ENCODE results near the gene U2AF2. TPM values are rescaled to one million over a fixed set of nuclear protein-coding genes. Genes with fewer than 3 reads are reported as not detected.

U2AF2 gene
- total RNA-seq, 4 donors from 2014 or later = 38.1 to 60.2 (median 50.1) TPM

DNA sequence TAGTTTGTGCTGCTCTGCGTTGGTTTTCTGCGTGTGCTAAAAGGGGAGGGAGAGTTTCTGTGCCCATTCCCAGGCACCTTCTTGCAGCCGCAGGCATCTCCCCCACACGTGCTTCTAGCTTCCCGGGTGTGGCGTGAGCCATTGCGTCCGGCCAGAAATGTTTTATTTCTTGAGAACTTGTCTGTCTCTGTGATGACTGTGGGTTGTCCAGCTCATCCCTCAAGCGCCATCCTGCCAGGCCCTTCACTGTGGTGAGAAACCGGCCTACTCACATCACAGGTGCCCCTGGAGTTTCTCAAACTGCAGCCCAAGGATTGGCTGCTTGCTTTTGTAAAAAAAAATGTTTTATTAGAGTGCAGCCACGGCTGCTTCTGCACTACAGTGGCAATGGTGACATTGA is 44.4 kb downstream of the U2AF2 start:
- intact Hi-C loops (cut with DNase I; ENCODE audit: low total_unique reads) = no loop called here
- no peak for DNase-seq
- no peak for TF ChIP-seq POLR2A (IDR thresholded peaks at IDR 0.05)
- TF ChIP-seq, protein P1, sequence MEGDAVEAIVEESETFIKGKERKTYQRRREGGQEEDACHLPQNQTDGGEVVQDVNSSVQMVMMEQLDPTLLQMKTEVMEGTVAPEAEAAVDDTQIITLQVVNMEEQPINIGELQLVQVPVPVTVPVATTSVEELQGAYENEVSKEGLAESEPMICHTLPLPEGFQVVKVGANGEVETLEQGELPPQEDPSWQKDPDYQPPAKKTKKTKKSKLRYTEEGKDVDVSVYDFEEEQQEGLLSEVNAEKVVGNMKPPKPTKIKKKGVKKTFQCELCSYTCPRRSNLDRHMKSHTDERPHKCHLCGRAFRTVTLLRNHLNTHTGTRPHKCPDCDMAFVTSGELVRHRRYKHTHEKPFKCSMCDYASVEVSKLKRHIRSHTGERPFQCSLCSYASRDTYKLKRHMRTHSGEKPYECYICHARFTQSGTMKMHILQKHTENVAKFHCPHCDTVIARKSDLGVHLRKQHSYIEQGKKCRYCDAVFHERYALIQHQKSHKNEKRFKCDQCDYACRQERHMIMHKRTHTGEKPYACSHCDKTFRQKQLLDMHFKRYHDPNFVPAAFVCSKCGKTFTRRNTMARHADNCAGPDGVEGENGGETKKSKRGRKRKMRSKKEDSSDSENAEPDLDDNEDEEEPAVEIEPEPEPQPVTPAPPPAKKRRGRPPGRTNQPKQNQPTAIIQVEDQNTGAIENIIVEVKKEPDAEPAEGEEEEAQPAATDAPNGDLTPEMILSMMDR (IDR thresholded peaks at IDR 0.05 in 4 of 5, conservative IDR thresholded peaks at IDR 0.05 in 1 of 5) = no peak
- no peak overlapping the region for H3K27ac ChIP-seq
- no peaks in the 10 kb centered on the region for H3K4me1 ChIP-seq
- no peak for ATAC-seq
- no peaks in the 10 kb centered on the region for H3K9me3 ChIP-seq
- H3K36me3 ChIP-seq = peaks cover 0 to 35% of the 10 kb centered on the region in 2 donors
- in situ Hi-C loops (cut with MboI; ENCODE audit: low sequenced_read_pairs in 4 of 4) = no loop called here
- H3K27me3 ChIP-seq = no peaks in the 10 kb centered on the region
- no peak overlapping the region for H3K4me3 ChIP-seq

DNA sequence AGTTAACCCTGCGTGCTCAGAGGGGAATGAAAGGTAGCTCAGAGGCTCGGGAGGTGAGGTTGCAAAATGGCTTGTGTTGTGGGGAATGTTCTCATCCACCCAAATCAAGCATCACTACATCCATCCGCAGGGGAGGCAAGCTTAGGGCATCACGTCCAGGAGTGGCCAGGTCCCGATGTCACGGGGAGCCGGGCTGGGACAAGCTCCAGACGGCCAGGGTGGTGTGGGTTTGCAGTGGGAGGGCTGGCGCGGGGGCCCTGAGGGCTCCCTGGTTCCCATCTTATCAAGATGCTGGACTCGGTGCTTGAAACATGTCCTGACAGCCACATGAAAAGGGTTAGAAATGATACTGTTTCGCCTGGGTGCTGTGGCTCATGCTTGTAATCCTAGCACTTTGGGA is 46.0 kb downstream of the U2AF2 start:
- Histone ChIP-seq H3K9me3 (no peaks in the 10 kb centered on the region), H3K36me3 (peaks cover 0 to 19% of the 10 kb centered on the region in 2 donors), H3K4me1 (no peaks in the 10 kb centered on the region), H3K27me3 (no peaks in the 10 kb centered on the region), H3K27ac (no peak overlapping the region), H3K4me3 (no peak overlapping the region)
- DNase-seq (no peak), ATAC-seq (no peak)
- intact Hi-C loops (cut with DNase I; ENCODE audit: low total_unique reads) (no loop called here), in situ Hi-C loops (cut with MboI; ENCODE audit: low sequenced_read_pairs in 4 of 4) (no loop called here)
- TF ChIP-seq, protein P1 (IDR thresholded peaks at IDR 0.05 in 4 of 5, conservative IDR thresholded peaks at IDR 0.05 in 1 of 5) = no peak
- TF ChIP-seq POLR2A (IDR thresholded peaks at IDR 0.05) = no peak

DNA sequence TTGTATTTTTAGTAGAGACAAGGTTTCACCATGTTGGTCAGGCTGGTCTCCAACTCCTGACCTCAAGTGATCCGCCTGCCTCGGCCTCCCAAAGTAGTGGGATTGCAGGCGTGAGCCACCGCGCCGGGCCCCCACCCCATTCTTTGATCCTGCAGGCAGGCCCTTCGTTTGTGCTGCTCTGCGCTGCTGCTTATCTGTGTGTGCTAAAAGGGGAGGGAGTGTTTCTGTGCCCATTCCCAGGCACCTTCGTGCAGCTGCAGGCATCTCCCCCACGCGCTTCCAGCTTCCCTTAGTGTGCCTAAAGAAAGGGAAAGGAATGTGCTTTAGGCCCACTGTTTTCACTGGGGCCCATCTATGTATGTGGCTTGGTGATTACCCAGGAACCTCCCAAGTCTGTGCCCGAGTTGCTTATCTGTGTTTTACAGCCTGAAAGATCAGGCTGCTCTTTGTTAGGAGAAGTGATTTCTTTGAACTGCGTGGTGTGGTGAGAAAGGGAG is 47.3 kb downstream of the U2AF2 start:
- Histone ChIP-seq H3K9me3 (no peaks in the 10 kb centered on the region), H3K36me3 (peaks cover 0 to 8% of the 10 kb centered on the region in 2 donors), H3K27me3 (no peaks in the 10 kb centered on the region), H3K4me3 (no peak overlapping the region), H3K27ac (no peak overlapping the region), H3K4me1 (no peaks in the 10 kb centered on the region)
- ATAC-seq (no peak), DNase-seq (no peak)
- TF ChIP-seq, protein P1 (IDR thresholded peaks at IDR 0.05 in 4 of 5, conservative IDR thresholded peaks at IDR 0.05 in 1 of 5) = no peak
- no peak for TF ChIP-seq POLR2A (IDR thresholded peaks at IDR 0.05)
- intact Hi-C loops (cut with DNase I; ENCODE audit: low total_unique reads) = no loop called here
- in situ Hi-C loops (cut with MboI; ENCODE audit: low sequenced_read_pairs in 4 of 4) = no loop called here

DNA sequence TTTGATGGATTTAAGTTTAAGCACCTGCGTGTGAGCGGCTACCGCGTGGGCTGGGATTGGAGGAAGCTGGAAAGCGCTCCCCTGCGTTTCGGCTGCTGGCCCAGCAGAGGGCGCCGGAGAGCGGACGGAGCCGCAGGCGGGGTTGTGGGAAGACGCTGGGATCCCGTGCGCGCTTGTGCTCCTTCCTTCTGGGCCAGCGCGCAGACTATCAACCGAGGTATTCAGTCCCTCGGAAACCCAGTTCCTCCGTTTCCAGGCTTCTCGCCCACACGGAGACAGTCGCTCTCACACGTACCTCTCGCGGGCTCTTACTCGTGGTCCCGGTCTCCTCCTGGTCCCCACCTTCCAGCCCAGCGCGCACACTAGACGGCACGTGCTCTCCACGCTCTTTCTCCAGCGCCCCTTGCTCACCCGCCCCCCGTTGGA is 49.0 kb downstream of the U2AF2 start:
- no peak overlapping the region for H3K4me3 ChIP-seq
- intact Hi-C loops (cut with DNase I; ENCODE audit: low total_unique reads) (no loop called here), in situ Hi-C loops (cut with MboI; ENCODE audit: low sequenced_read_pairs in 4 of 4) (no loop called here)
- ATAC-seq = no peak
- H3K9me3 ChIP-seq = no peaks in the 10 kb centered on the region
- H3K27ac ChIP-seq = no peak overlapping the region
- H3K36me3 ChIP-seq = no peaks in the 10 kb centered on the region
- DNase-seq = no peak
- TF ChIP-seq, protein P1 (IDR thresholded peaks at IDR 0.05 in 4 of 5, conservative IDR thresholded peaks at IDR 0.05 in 1 of 5) = peak in 4 of 5 experiments; percentile 11 to 77 (median 58)
- TF ChIP-seq POLR2A (IDR thresholded peaks at IDR 0.05) = no peak
- no peaks in the 10 kb centered on the region for H3K27me3 ChIP-seq
- H3K4me1 ChIP-seq = no peaks in the 10 kb centered on the region

All from gastrocnemius medialis (tissue), 4 donors.